GM18520 (cell line): ENCODE results near the gene SAP30BP.

Source experiments
- ATAC-seq: cut with Tn5 transposase; IDR thresholded peaks from one replicate; pipeline ENCODE4 v1.9.1; 2021; ENCODE audit not compliant: unreplicated experiment

SAP30BP gene

DNA sequence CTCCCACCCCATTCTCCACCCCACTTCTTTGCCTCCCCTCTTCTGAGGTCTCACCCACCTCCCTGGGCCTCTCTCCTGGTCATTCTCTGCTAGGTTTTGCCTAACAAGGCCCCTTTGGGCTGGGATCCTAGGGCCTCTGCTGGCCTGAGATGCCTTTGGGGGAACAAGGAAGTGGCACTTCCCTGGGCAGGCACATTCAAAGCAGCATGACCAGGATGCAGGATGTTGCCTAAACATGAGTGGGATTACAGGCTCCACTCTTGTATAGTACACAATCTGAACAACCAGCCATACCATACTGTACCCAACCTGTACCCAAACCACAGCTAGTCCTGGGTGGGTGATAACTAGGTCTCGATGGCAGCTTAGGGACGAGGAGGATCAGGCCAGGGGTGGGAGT is 88.9 kb downstream of the SAP30BP start:
- ATAC-seq = no peak

DNA sequence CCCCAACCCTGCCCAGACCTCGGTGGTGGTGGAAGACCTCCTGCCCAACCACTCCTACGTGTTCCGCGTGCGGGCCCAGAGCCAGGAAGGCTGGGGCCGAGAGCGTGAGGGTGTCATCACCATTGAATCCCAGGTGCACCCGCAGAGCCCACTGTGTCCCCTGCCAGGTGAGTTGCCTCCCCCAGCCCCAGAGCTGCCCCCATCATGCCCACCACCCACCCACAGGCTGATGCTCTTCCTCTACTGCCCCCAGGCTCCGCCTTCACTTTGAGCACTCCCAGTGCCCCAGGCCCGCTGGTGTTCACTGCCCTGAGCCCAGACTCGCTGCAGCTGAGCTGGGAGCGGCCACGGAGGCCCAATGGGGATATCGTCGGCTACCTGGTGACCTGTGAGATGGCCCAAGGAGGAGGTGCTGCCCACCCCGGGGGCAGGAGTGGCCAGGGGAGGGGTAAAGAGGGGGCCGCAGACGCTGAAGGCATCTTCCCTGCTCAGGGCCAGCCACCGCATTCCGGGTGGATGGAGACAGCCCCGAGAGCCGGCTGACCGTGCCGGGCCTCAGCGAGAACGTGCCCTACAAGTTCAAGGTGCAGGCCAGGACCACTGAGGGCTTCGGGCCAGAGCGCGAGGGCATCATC is 89.4 kb downstream of the SAP30BP start:
- no peak for ATAC-seq

DNA sequence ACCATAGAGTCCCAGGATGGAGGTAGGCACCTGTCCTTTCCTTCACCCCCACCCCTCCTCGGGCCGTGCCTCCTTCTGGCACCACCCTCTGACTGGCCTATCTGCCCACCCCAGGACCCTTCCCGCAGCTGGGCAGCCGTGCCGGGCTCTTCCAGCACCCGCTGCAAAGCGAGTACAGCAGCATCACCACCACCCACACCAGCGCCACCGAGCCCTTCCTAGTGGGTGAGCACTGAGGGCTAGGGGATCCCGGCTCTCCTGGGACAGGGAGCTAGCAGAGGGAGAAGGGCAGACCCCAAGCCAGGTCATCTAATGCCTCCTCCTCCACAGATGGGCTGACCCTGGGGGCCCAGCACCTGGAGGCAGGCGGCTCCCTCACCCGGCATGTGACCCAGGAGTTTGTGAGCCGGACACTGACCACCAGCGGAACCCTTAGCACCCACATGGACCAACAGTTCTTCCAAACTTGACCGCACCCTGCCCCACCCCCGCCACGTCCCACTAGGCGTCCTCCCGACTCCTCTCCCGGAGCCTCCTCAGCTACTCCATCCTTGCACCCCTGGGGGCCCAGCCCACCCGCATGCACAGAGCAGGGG is 90.0 kb downstream of the SAP30BP start:
- ATAC-seq = no peak
